HG02852 (cell line): ENCODE measurements around the gene PRSS56.

Source experiments
- ATAC-seq: cut with Tn5 transposase; IDR thresholded peaks from one replicate; pipeline ENCODE4 v1.9.1; 2021; ENCODE audit warnings: mild to moderate bottlenecking, moderate library complexity; ENCODE audit not compliant: unreplicated experiment

Gene PRSS56

DNA sequence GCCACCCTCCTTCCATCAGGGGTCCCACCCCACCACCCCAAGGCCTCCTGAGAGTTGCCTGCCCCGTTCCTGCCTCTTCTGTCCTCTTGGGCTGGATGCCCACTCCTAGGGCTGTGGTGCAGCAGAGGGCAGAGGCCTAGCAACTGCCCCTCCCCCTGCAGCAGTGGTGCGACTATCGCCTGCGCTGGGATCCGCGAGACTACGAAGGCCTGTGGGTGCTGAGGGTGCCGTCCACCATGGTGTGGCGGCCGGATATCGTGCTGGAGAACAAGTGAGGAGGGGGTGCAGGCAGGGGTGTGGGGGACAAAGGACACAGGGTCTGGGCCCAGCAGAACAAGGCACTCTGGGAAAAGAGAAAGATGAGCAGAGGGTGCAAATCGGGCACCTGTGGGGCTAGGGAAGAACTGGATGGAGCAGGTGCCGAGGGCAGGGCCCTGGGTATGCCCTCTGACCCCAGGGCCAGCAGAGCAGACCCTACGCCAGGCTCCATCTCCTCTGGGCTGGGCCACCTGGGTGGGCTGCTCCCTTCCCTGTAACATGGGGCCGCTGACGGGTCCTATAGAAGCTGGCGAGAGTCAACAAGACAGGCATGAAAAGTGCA lies 20.4 kb downstream of the PRSS56 start:
- no peak for ATAC-seq

DNA sequence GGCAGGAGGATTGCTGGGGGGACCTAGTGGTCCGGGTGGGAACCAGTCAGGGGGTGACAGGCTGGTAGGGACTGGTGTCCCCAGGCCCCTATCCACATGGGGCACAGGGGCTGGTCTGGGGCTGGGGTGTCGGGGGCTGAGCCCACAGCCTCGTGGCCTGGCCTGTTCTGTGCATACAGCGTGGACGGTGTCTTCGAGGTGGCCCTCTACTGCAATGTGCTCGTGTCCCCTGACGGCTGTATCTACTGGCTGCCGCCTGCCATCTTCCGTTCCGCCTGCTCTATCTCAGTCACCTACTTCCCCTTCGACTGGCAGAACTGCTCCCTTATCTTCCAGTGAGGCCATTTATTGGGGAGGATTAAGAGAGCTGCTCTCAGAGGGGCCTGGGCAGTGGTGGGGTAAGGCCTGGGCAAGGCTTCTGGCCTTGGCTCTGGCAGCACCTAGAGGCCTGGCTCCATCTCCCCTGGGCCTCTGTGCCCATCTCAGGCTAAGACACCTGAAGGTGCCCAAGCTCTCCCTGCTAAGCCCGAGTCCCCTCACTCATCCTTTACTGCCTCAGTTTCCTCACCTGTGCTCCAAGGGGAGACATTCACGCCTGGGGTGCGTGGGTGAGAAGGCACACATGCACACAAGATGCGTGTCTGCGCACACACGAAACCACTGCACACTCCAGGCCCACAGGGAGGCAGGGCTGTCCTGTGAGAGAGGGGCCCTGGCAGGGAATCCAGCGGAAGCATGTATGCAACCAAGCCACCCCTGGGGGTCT lies 21.2 kb downstream of the PRSS56 start:
- no peak for ATAC-seq

DNA sequence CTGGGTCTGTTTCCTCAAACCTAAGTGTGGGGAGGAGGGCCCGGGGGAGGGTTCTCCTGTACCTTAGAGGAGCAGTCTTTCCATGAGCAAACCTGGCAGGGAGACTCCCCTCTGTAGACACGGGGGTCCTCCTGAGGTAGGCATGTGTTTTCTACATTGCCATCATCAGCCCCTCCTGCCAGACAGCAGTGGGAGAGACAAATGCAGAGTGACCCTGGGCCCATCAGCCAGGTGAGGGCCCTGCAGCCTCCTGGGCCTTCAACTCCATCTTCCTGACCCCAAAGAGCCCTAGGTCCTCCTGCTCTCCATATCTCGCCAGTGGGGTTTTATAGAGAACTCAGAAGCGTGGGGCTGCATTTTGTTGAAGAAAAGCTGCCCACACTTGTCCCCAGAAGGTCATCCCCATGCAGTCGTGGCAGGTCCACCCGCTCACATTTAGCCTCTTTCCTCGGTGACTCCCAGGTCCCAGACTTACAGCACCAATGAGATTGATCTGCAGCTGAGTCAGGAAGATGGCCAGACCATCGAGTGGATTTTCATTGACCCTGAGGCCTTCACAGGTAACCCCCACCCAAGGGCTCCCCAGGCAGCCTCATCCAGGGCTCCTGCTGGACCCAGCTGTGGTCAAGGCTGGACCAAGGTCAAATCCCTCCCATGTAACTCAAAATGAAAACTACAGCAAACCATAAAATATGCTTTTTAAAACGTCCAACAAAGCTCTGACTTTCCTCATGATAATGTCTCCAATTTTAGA lies 21.9 kb downstream of the PRSS56 start:
- no peak for ATAC-seq

DNA sequence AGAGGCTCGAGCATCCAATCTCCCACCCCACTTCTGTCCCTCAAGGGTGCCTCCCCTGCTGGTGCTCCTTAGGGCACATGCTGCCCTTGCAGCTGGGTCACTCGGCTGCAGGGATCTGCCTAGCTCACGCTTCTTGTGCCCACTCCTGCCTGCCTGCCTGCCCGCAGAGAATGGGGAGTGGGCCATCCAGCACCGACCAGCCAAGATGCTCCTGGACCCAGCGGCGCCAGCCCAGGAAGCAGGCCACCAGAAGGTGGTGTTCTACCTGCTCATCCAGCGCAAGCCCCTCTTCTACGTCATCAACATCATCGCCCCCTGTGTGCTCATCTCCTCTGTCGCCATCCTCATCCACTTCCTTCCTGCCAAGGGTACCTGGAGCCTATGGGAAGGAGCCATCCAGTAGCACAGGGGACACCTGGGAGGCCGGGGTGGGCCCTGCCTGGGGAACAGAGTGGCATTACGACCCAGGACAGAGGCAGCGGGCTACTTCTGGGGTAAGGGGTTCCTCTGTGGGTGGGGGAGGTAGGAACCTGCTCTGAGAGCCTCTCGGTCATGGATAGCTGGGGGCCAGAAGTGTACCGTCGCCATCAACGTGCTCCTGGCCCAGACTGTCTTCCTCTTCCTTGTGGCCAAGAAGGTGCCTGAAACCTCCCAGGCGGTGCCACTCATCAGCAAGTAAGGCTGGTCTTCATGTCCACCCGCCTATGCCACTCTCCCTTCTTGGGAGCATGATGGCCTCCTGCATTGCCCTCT lies 22.7 kb downstream of the PRSS56 start:
- ATAC-seq, result no peak

DNA sequence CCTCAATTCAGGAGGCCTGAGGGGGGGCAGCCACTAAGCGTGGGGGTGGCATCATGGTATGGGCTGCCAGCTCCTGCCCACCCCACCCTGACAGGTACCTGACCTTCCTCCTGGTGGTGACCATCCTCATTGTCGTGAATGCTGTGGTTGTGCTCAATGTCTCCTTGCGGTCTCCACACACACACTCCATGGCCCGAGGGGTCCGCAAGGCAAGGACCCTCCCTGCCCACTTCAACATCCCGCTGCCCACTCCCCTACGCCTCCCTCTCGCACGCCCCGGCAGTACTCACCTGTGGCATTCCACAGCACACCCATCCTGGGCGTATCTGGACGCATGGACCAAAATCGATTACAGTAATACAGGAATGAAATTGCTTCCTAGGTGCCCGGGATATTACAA lies 23.3 kb downstream of the PRSS56 start:
- ATAC-seq, result no peak

DNA sequence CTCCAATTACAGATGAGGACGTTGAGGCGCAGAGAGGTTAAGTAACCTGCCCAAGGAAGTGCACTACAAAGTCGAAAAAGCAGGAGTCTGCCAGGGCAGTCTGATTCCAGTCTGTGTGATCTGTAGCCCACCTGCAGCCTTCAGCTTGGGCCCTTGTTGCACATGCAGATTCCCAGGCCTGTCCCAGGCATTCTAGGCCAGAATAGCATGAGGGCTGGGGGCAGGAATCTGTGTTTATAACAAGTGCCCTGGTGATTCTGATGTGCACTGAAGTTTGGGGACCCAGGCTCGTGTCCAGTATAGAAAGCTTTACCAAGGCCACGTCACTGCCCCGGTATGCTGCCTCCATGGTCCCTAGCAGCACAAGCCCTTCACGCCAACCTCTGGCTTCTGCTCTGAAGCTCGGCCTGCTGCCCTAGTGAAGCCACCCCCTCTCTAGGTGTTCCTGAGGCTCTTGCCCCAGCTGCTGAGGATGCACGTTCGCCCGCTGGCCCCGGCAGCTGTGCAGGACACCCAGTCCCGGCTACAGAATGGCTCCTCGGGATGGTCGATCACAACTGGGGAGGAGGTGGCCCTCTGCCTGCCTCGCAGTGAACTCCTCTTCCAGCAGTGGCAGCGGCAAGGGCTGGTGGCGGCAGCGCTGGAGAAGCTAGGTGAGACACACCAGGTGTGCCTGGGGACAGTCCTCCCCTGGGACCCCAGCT lies 23.9 kb downstream of the PRSS56 start:
- no peak for ATAC-seq

DNA sequence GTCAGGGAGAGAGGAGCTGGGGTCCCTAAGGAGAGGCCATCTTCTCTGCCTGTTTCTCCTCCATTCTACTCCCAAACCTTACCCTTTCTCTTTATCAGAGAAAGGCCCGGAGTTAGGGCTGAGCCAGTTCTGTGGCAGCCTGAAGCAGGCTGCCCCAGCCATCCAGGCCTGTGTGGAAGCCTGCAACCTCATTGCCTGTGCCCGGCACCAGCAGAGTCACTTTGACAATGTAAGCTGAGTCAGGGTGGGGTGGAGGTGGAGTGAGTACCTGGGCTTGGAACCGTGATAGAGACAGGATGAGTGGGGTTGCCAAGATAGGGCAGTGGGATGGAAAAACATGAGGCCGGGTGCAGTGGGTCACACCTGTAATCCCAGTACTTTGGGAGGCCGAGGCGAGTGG lies 24.5 kb downstream of the PRSS56 start:
- no peak for ATAC-seq

DNA sequence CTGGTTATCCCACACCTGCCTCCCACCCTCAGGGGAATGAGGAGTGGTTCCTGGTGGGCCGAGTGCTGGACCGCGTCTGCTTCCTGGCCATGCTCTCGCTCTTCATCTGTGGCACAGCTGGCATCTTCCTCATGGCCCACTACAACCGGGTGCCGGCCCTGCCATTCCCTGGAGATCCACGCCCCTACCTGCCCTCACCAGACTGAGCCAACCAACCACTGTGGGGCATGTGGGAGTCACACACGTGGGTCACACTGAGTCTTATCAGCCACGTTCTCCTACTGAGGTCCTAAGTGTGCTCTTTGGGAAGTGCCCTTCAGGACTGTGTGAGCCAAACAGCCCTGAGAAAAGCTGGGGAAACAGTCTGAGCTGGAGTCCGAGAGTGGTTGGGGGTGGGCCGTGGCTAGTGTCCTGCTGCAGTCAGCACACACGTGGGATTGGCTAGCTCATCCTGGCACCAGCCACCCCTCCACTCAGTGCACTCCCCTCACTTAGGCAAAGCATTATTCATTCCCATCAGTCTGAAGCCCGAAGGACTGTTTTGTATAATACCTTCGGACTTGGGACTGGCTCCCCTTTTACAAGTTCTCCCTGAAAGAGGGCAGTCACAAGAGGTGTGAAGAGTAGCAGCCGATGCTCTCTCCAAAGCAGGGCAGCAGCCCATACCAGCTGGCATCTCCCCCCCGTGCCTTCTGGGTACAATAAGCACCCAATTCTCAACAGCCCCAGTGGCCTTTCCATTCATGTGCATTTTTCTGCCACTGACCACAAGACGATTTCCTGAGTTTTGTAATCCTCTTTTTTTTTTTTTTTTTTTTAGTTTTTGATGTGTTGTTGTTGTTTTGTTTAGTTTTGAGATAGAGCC lies 25.6 kb downstream of the PRSS56 start:
- no peak for ATAC-seq

DNA sequence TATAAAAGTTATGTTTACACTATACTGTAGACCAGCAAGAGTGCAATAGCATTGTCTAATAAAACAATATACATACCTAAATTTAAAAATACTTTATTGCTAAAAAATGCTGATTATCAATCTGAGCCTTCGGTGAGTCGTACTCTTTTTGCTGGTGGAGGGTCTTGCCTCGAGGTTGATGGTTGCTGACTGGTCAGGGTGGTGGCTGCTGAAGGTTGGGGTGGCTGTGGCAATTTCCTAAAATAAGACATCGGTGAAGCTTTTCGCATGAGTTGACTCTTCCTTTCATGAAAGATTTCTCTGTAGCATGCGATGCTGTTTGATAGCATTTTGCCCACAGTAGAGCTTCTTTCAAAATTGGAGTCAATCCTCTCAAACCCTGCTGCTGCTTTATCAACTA lies 27.8 kb downstream of the PRSS56 start:
- ATAC-seq, result no peak

DNA sequence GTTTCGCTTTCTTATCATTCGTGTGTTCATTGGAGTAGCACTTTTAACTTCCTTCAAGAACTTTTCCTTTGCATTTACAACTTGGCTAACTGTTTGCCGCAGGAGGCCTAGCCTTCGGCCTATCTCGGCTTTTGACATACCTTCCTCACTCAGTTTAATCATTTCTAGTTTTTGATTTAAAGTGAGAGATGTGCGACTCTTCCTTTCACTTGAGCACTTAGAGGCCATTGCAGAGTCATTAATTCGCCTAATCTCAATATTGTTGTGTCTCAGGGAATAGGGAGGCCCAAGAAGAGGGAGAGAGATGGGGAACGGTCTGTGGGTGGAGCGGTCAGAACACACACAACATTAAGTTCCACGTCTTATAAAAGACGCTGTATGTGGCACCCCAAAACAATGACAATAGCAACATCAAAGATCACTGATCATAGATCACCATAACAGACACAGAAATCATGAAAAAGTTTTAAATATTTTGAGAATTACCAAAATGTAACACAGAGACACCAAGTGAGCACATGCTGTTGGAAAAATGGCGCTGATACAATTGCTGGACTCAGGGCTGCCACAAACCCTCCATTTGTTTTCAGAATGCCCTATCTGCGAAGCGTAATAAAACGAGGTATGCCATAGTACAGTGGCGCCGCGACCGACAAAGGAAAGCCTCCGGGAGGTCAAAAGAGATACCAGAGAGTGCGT lies 29.6 kb downstream of the PRSS56 start:
- ATAC-seq, result no peak

DNA sequence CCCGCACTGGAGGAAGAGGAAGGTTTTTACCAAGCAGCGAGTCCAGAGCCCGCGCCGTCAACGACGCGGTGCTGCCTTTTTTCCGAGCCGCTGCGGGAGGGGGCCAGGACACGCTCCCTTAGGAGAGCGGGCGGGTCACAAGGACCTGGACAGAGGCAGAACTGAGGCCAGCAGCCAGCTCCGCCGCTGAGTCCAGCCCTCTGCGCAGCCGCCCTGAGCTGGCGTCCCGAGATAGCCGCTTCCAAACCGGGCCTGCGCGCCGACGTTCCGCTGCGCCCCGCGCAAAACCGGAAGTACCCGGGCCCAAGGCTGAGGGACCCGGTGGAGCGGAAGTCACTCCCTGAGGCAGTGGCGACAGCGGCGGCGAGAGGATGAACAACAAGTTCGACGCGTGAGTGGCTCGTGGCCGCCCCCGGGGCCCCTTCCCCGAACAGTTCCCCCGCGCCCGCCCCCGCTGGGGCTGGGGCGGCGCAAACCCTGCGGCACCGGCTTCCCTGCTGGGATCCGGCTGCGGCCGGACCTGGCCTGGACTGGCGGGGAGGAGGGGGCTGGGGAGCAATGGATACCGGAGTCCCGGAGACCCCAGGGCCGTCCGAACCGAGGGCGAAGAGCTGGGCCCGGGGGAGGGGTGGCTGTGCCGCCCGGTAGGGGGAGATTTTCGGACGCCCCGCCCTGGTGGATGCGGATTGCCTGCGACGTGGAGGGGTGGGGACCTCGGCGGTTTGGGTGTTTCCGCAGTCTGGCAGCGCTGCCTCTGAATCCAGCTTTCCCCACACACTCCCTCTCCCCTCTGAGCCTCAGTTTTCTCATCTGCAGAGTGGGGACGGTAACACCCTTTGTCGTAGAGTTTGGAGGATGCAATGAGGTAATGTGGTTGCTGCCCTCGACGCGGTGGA lies 30.4 kb downstream of the PRSS56 start, which contains the start of the genes EIF4E2 and TIGD1:
Gene EIF4E2 (plus strand): TSS at position 336 of the 896 bp plus-strand sequence. CDS start 36 bp downstream, at position 372.
Gene TIGD1 (minus strand): TSS at position 204 of the 896 bp plus-strand sequence. CDS start 675 bp downstream, outside the sequence.
- peak; percentile 93 for ATAC-seq

DNA sequence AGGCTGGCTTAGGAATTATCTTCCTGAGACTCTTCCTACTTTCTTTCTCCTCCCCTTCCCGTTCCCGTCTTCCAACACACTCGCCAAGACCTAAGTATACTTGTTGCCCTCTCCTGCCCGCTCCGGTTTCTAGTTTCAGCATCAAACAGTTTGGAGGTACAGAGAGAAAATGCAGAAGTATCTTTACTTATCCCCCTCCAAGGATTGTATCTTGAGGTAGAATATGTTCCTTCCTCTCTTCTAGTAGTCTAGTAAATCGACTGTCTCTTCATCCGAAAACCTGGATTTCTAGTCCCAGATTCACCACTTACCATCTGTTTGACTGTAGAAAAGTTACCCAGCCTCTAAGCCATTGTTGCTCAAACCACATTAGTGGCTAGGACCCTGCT lies 31.1 kb downstream of the PRSS56 start:
- ATAC-seq, result no peak

DNA sequence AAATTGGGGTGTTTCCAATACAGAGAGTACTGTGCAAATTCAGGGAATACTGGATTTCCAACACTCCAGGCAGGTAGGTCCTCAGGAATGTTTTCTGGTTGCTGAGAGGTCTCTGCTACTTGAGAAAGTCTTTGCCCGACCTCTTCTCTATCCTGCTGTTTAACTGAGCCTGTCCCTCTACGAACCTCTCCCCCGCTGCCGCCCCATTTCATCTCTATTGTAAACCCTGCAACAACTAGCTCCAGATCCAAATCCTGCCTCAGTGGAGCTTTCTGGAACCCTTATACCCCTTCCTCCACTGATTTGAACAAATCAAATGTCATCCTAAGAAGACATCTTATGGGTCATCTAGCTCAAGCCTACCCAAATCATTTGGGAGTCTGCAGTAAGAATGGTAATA lies 31.6 kb downstream of the PRSS56 start:
- ATAC-seq, result no peak

DNA sequence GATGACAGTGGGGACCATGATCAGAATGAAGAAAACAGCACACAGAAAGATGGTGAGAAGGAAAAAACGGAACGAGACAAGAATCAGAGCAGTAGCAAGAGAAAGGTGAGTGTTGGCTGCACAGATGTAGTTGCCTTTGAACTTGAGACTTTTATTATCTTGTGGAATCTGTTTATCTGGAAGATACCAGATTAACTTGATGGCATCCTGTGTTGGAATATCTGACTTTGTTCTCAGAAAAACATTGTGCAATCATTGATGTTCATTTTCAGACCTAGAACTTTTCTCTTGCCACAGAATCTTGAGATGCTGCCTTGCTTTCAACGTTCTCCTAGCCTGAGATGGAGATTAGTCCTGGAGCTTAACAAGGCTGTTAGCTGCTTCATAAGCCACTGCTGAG lies 36.2 kb downstream of the PRSS56 start:
- ATAC-seq, result no peak

DNA sequence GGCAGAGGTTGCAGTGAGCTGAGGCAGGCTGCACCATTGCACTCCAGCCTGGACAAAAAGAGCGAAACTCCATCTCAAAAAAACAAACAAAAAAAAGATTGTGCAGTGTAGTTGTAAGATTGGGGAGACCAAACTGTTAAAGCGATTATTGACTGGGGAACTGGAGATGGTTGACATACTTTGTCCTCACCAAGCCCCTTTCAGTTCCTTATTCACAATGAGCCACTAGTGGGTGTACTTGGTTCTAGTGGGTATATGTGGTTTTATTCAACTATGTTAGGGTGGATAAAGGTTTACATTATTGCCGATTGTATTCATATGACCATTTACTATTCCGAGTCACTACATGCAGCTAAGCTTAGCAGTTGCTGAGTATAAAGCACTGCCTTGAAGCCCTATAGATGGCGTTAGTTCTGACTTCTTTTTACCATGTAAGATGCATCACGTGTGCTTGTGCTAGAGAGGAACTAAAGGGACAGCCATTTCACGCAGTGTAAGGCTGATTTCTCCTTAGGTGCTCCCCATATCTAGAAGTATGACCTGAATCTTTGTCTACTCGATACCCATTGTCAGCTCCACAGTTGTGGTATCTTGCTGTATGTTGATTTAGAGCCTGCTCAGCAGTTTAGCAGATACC lies 42.4 kb downstream of the PRSS56 start:
- ATAC-seq, result no peak

DNA sequence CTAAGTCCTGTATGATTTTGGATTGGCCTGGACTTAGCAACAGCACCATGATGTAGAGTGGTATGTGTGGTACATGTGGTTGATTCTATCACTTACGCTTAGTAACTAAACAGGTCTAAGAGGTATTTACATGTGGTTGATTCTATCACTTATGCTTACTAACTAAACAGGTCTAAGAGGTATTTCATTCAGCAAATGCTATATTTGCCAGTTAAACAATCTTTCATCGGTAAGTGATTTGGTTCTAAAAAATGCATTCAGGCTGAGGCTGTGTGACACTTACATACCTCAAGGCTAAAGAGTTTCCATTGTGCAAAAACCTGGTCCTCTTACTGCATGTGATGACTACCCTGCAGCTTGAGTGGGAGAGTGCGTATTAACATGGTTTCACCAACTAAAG lies 43.4 kb downstream of the PRSS56 start:
- ATAC-seq, result no peak

DNA sequence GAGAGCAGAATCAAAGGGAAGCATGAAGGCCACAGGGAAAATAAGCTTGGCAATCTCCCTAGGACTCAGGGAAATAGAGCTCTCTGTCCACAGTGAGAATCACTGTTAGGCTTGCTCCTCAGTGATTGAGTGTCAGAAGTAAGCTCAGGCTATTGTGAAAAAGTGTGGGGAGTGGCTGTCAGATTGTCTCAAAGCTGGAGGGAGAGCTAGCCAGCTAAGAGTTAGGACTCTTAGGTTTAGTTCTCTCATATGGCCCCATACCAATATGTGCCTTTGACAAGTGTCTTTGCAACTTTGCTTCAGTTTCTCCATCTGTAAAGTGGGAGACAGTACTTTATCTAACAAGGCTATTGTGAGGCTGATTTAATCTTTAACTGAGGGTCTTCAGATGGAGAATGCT lies 47.5 kb downstream of the PRSS56 start:
- no peak for ATAC-seq
